Adipose tissue (tissue), 3 donors: Measurements from ENCODE around the gene PRSS1. TPM values are rescaled to one million over a fixed set of nuclear protein-coding genes. Genes with fewer than 3 reads are reported as not detected.
"Not testable (repeated sequence)": the region's sequence is repeated elsewhere in the genome, so short reads cannot be mapped to it uniquely, and the experiment has no call there.

Source experiments
- H3K27ac ChIP-seq: one replicate; pipeline ENCODE4 v1.5.1; 2013; ENCODE audit warnings: low read depth, low read length
- WGBS, 3 donors: extraction: QIAGEN DNeasy Blood & Tissue Kit; methylation state at CpG; one replicate each; pipeline ENCODE4 v1.1.7; 2013; 5-methylcytosine and 5-hydroxymethylcytosine counted together
- polyA plus RNA-seq, 3 donors: library from polyadenylated mRNA; stranded (reverse); fragments of 200-250 nt; gene quantifications; one replicate each; pipeline ENCODE4 v1.2.3, GENCODE V29; 2013
- donor health status: healthy with polysubstance abuse.
- donor health status: Bipolar disorder and iron deficiency.
- donor health status: healthy.

Gene PRSS1
- polyA plus RNA-seq, 3 donors: 17.3 to 39,878 (median 20.9) TPM

- 58 to 72% (median 66%) methylated on average over 3 of the region's 3 CpGs for WGBS, 3 donors
Measured at GRCh38 chr7:142768885-142769284, 19.6 kb downstream of the PRSS1 start.

GRCh38 chr7:142770661-142771352, 21.5 kb downstream of the PRSS1 start, which contains the start of gene PRSS2:
Gene PRSS2, plus strand, starts transcription at chr7:142770970. Its CDS starts 13 bp downstream, at chr7:142770983.
- 34 to 74% (median 64%) methylated on average over 7 of the region's 7 CpGs for WGBS, 3 donors
- no peak within 1 kb of the TSS for H3K27ac ChIP-seq

More at GRCh38 chr7:142768885-142769284, 19.6 kb downstream of the PRSS1 start:
- H3K27ac ChIP-seq: not testable (repeated sequence)

- 22 to 60% (median 58%) methylated on average over 5 of the region's 5 CpGs for WGBS, 3 donors
- H3K27ac ChIP-seq: no peak overlapping the region
Measured at GRCh38 chr7:142771353-142771723, 22.1 kb downstream of the PRSS1 start.

- 21 to 65% (median 42%) methylated on average over 6 of the region's 6 CpGs for WGBS, 3 donors
Measured at GRCh38 chr7:142772051-142772450, 22.8 kb downstream of the PRSS1 start.

GRCh38 chr7:142772673-142773072, 23.4 kb downstream of the PRSS1 start:
- H3K27ac ChIP-seq: no peak overlapping the region

More at GRCh38 chr7:142772051-142772450, 22.8 kb downstream of the PRSS1 start:
- H3K27ac ChIP-seq: no peak overlapping the region

- WGBS, 3 donors: 39 to 94% (median 81%) methylated on average over 12 of the region's 12 CpGs
Measured at GRCh38 chr7:142773230-142773629, 24.0 kb downstream of the PRSS1 start.

GRCh38 chr7:142773937-142774744, 24.9 kb downstream of the PRSS1 start:
- 39 to 83% (median 78%) methylated on average over 4 of the region's 4 CpGs for WGBS, 3 donors
- no peak overlapping the region for H3K27ac ChIP-seq

More at GRCh38 chr7:142773230-142773629, 24.0 kb downstream of the PRSS1 start:
- H3K27ac ChIP-seq: no peak overlapping the region

GRCh38 chr7:142774826-142775225, 25.6 kb downstream of the PRSS1 start:
- 24 to 80% (median 53%) methylated on average over 8 of the region's 8 CpGs for WGBS, 3 donors

GRCh38 chr7:142775351-142776115, 26.3 kb downstream of the PRSS1 start:
- WGBS, 3 donors: 38 to 84% (median 70%) methylated on average over 6 of the region's 6 CpGs
- H3K27ac ChIP-seq: not testable (repeated sequence)

More at GRCh38 chr7:142774826-142775225, 25.6 kb downstream of the PRSS1 start:
- H3K27ac ChIP-seq: no peak overlapping the region

- WGBS, 3 donors: 38 to 77% (median 62%) methylated on average over 9 of the region's 9 CpGs
- H3K27ac ChIP-seq: no peak overlapping the region
Measured at GRCh38 chr7:142776206-142776844, 27.1 kb downstream of the PRSS1 start.

- WGBS, 3 donors: 84 to 93% (median 92%) methylated on average over 2 of the region's 2 CpGs
- not testable (repeated sequence) for H3K27ac ChIP-seq
Measured at GRCh38 chr7:142776845-142777225, 27.6 kb downstream of the PRSS1 start.

GRCh38 chr7:142777318-142777717, 28.0 kb downstream of the PRSS1 start:
- H3K27ac ChIP-seq: no peak overlapping the region
- 89 to 99% (median 94%) methylated on average over 2 of the region's 2 CpGs for whole genome bisulfite sequencing, 3 donors

GRCh38 chr7:142782922-142783900, 33.9 kb downstream of the PRSS1 start:
- 7 to 13% (median 13%) methylated on average over 32 of the region's 32 CpGs for WGBS, 3 donors
- no peak overlapping the region for H3K27ac ChIP-seq

GRCh38 chr7:142784096-142784495, 34.8 kb downstream of the PRSS1 start:
- 79 to 86% (median 84%) methylated on average over 7 of the region's 7 CpGs for WGBS, 3 donors
- no peak overlapping the region for H3K27ac ChIP-seq

GRCh38 chr7:142784716-142785115, 35.4 kb downstream of the PRSS1 start:
- WGBS, 3 donors: 80 to 87% (median 80%) methylated on average over 8 of the region's 8 CpGs
- H3K27ac ChIP-seq: no peak overlapping the region

- H3K27ac ChIP-seq: no peak overlapping the region
- 81 to 84% (median 84%) methylated on average over 8 of the region's 8 CpGs for WGBS, 3 donors
Measured at GRCh38 chr7:142785841-142786250, 36.6 kb downstream of the PRSS1 start.

- H3K27ac ChIP-seq: no peak overlapping the region
- 74 to 85% (median 75%) methylated on average over 11 of the region's 11 CpGs for WGBS, 3 donors
Measured at GRCh38 chr7:142787034-142787768, 37.9 kb downstream of the PRSS1 start.
